Liver (tissue), 9 donors: ENCODE results near the gene AATK. TPM values are rescaled to one million over a fixed set of nuclear protein-coding genes. Genes with fewer than 3 reads are reported as not detected.

Experiments used
- DNase-seq: peaks from one replicate; pipeline ENCODE4 v3.0.0-alpha.2; 2017; ENCODE audit warnings: low spot score
- H3K27ac ChIP-seq, 2 donors: one replicate each; pipeline ENCODE4 v1.7.0; 2013; ENCODE audit warnings: inconsistent platforms in 2 of 2, low read length in 2 of 2, control low read depth in 1 of 2, low read depth in 1 of 2, mild to moderate bottlenecking in 1 of 2
- H3K27me3 ChIP-seq, 4 donors: one replicate each; pipeline versions ENCODE4 v1.6.1 to v1.7.0; 2013; ENCODE audit warnings: low read length in 3 of 4, inconsistent platforms in 1 of 4, mild to moderate bottlenecking in 1 of 4, moderate library complexity in 1 of 4; ENCODE audit not compliant: control insufficient read depth in 4 of 4, insufficient read depth in 4 of 4
- H3K36me3 ChIP-seq, 4 donors: one replicate each; pipeline versions ENCODE4 v1.6.1 to v1.7.0; 2013; ENCODE audit warnings: low read length in 3 of 4, mild to moderate bottlenecking in 3 of 4, low read depth in 1 of 4, moderate library complexity in 1 of 4; ENCODE audit not compliant: control insufficient read depth in 4 of 4, insufficient read depth in 3 of 4
- H3K4me1 ChIP-seq, 4 donors: one replicate each; pipeline versions ENCODE4 v1.6.1 to v1.7.0; 2013; ENCODE audit warnings: low read length in 3 of 4, mild to moderate bottlenecking in 3 of 4, moderate library complexity in 1 of 4; ENCODE audit not compliant: control insufficient read depth in 4 of 4, insufficient read depth in 4 of 4
- H3K4me3 ChIP-seq, 3 donors: one replicate each; pipeline versions ENCODE4 v1.6.1 to v1.7.0; 2013; ENCODE audit warnings: low read length in 3 of 3, control low read depth in 1 of 3, low read depth in 1 of 3, mild to moderate bottlenecking in 1 of 3
- H3K9ac ChIP-seq, 2 donors: one replicate each; pipeline ENCODE4 v1.7.0; 2013; ENCODE audit warnings: low read length in 2 of 2, mild to moderate bottlenecking in 2 of 2, moderate library complexity in 2 of 2, control low read depth in 1 of 2, low read depth in 1 of 2
- H3K9me3 ChIP-seq, 4 donors: one replicate each; pipeline versions ENCODE4 v1.6.1 to v1.7.0; 2013; ENCODE audit warnings: low read length in 3 of 4; ENCODE audit not compliant: control insufficient read depth in 4 of 4
- ATF3 ChIP-seq: IDR thresholded peaks from 2 replicates; pipeline ENCODE4 v1.6.1; 2016; ENCODE audit warnings: antibody characterized with exemption
- FOXA1 ChIP-seq: IDR thresholded peaks from 2 replicates; pipeline ENCODE4 v1.6.1; 2016; ENCODE audit warnings: antibody characterized with exemption
- FOXA2 ChIP-seq: IDR thresholded peaks from 2 replicates; pipeline ENCODE4 v1.6.1; 2016; ENCODE audit warnings: antibody characterized with exemption
- GABPA ChIP-seq, 2 donors: IDR thresholded peaks in 1 of 2; conservative IDR thresholded peaks in 1 of 2; 2 replicates each; pipeline ENCODE4 v1.6.1; 2016; ENCODE audit warnings: antibody characterized with exemption in 2 of 2, mild to moderate bottlenecking in 1 of 2, moderate library complexity in 1 of 2
- HNF4A ChIP-seq, 2 donors: conservative IDR thresholded peaks; 2 replicates each; pipeline ENCODE4 v1.6.1; 2016; ENCODE audit warnings: antibody characterized with exemption in 2 of 2, mild to moderate bottlenecking in 2 of 2
- JUND ChIP-seq, 2 donors: IDR thresholded peaks; 2 replicates each; pipeline ENCODE4 v1.6.1; 2016; ENCODE audit warnings: antibody characterized with exemption in 2 of 2
- MAX ChIP-seq: IDR thresholded peaks from 2 replicates; pipeline ENCODE4 v1.6.1; 2016; ENCODE audit warnings: antibody characterized with exemption
- NR2F2 ChIP-seq: IDR thresholded peaks from 2 replicates; pipeline ENCODE4 v1.6.1; 2016; ENCODE audit warnings: antibody characterized with exemption
- REST ChIP-seq: IDR thresholded peaks from 2 replicates; pipeline ENCODE4 v1.6.1; 2016; ENCODE audit warnings: antibody characterized with exemption, mild to moderate bottlenecking
- YY1 ChIP-seq: IDR thresholded peaks from 2 replicates; pipeline ENCODE4 v1.6.1; 2016; ENCODE audit warnings: antibody characterized with exemption, mild to moderate bottlenecking
- ZBTB33 ChIP-seq: IDR thresholded peaks from 2 replicates; pipeline ENCODE4 v1.6.1; 2016; ENCODE audit warnings: antibody characterized with exemption
- WGBS: extraction: QIAGEN DNeasy Blood & Tissue Kit; methylation state at CpG from one replicate; pipeline ENCODE4 v1.1.7; 2013; 5-methylcytosine and 5-hydroxymethylcytosine counted together
- polyA plus RNA-seq, 2 donors: library from polyadenylated mRNA; stranded (reverse) in 1 of 2; unstranded in 1 of 2; fragments of 200-250 nt in 1 of 2; fragments of >200 nt in 1 of 2; fragmentation: Nextera tagmentation in 1 of 2; extraction: Ambion mirVana in 1 of 2; gene quantifications; one replicate each; pipeline versions ENCODE4 v1.2.1 to v1.2.3, GENCODE V29; 2013 to 2015
- total RNA-seq, 2 donors: library from RNA; depleted of rRNA; stranded (reverse); fragments of >200 nt; gene quantifications; one replicate each; pipeline ENCODE4 v1.2.3, GENCODE V29; 2014
- donor health status: healthy.
- donor health status: healthy.
- donor health status: healthy.
- donor health status: healthy.
- donor health status: healthy.

The AATK gene
- total and polyA plus RNA-seq, 4 donors = 0.24 to 2.3 (median 0.62) TPM

- Histone ChIP-seq H3K27ac (no peak overlapping the region), H3K9ac (no peak overlapping the region)
Measured at GRCh38 chr17:81202318-81202717, 36.3 kb upstream of the AATK start.

More at GRCh38 chr17:81202318-81202717, 36.3 kb upstream of the AATK start:
- no peak for TF ChIP-seq REST
- no peak for TF ChIP-seq GABPA (IDR thresholded peaks at IDR 0.05 in 1 of 2, conservative IDR thresholded peaks at IDR 0.05 in 1 of 2)
- TF ChIP-seq ZBTB33 = no peak
- TF ChIP-seq NR2F2 = no peak
- TF ChIP-seq MAX = no peak
- TF ChIP-seq ATF3 = no peak
- no peak for TF ChIP-seq FOXA1
- no peak for TF ChIP-seq FOXA2
- no peak for TF ChIP-seq YY1
- TF ChIP-seq HNF4A (conservative IDR thresholded peaks at IDR 0.05) = no peak
- TF ChIP-seq JUND (IDR thresholded peaks at IDR 0.05) = no peak
- no peaks in the 10 kb centered on the region for H3K4me1 ChIP-seq
- no peaks in the 10 kb centered on the region for H3K9me3 ChIP-seq
- no peak for DNase-seq
- no peaks in the 10 kb centered on the region for H3K36me3 ChIP-seq
- 98% methylated on average over 10 of the region's 10 CpGs for WGBS
- H3K4me3 ChIP-seq = no peak overlapping the region
- no peaks in the 10 kb centered on the region for H3K27me3 ChIP-seq
